ENCODE results near the gene L3MBTL4. TPM values are rescaled to one million over a fixed set of nuclear protein-coding genes. Genes with fewer than 3 reads are reported as not detected.
"Not testable (repeated sequence)": the region's sequence is repeated elsewhere in the genome, so short reads cannot be mapped to it uniquely, and the experiment has no call there.

The L3MBTL4 gene
- total RNA-seq, 1 experiment from 2014 or later = 2.1 TPM

DNA sequence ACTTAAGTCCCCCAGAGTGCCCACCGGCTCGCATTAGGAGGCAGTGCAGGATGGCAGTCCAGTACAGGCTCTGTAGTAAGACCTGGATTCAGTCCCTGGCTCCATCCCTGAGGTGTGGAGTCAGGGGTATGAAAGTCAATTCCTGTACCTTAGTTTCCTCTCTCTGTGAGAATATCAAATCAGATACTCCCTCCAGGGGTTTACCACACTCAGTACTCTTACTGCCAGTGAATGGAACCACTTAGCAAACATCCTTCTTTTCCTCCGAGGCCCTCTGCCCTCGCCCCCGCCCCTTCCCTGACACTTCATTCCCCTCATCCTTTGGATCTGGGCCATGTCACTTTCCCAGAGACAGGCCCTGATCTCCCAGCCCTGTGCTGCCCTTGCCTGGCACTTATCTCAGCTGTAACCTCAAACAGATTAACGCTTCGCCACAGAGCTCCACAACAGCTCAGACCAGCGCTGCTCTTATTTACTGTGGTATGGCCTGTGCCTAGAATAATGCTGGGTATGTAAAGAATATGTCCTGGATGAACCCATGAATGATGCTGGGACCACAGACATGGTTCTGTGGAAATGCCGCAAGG is 360.4 kb downstream of the L3MBTL4 start:
- Mint-ChIP-seq H3K27me3 (ENCODE audit: unreplicated experiment) (no peaks in the 10 kb centered on the region), H3K4me3 (ENCODE audit: low read depth, unreplicated experiment) (no peak overlapping the region), H3K4me1 (ENCODE audit: low read depth, unreplicated experiment) (no peaks in the 10 kb centered on the region), H3K27ac (ENCODE audit: unreplicated experiment) (no peak overlapping the region), H3K9me3 (ENCODE audit: low read depth, unreplicated experiment) (peaks cover 2% of the 10 kb centered on the region), H3K36me3 (ENCODE audit: insufficient read depth, unreplicated experiment) (no peaks in the 10 kb centered on the region)
- intact Hi-C loops (cut with micrococcal nuclease; ENCODE audit: unreplicated experiment) = no loop called here
- CTCF ChIA-PET = no interaction called here
- BruUV-seq (replicated peaks) = no TSS peak
- DNase-seq = no peak
- TF ChIP-seq, protein P1, sequence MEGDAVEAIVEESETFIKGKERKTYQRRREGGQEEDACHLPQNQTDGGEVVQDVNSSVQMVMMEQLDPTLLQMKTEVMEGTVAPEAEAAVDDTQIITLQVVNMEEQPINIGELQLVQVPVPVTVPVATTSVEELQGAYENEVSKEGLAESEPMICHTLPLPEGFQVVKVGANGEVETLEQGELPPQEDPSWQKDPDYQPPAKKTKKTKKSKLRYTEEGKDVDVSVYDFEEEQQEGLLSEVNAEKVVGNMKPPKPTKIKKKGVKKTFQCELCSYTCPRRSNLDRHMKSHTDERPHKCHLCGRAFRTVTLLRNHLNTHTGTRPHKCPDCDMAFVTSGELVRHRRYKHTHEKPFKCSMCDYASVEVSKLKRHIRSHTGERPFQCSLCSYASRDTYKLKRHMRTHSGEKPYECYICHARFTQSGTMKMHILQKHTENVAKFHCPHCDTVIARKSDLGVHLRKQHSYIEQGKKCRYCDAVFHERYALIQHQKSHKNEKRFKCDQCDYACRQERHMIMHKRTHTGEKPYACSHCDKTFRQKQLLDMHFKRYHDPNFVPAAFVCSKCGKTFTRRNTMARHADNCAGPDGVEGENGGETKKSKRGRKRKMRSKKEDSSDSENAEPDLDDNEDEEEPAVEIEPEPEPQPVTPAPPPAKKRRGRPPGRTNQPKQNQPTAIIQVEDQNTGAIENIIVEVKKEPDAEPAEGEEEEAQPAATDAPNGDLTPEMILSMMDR (IDR thresholded peaks at IDR 0.05; ENCODE audit: unreplicated experiment) = no peak

DNA sequence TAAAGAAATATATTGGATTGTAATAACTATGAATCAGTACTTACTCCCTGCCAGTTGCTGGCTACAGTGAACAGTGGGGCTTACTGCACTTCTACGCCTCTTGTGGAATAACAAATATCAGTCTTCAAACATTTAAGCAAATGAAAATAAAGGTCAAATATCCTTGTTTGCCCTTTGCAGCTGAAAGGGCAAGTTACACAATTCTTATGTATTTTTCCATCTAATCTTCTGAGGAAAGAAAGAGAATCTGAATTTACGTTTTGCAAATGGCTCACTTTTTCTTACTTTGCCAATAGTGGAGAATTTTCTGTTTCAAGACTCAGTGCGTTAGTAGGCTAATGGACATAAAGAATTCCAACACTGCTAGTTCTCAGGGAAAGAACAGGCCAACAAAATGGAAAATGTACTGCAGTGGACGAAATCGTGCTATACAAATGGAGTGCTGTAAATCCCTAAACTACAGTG is 362.2 kb downstream of the L3MBTL4 start:
- H3K4me3 Mint-ChIP-seq (ENCODE audit: low read depth, unreplicated experiment) = no peak overlapping the region
- CTCF ChIA-PET = no interaction called here
- H3K9me3 Mint-ChIP-seq (ENCODE audit: low read depth, unreplicated experiment) = peaks cover 2% of the 10 kb centered on the region
- DNase-seq = no peak
- H3K27me3 Mint-ChIP-seq (ENCODE audit: unreplicated experiment) = no peaks in the 10 kb centered on the region
- intact Hi-C loops (cut with micrococcal nuclease; ENCODE audit: unreplicated experiment) = no loop called here
- TF ChIP-seq, protein P1 (IDR thresholded peaks at IDR 0.05; ENCODE audit: unreplicated experiment) = no peak
- no peaks in the 10 kb centered on the region for H3K36me3 Mint-ChIP-seq (ENCODE audit: insufficient read depth, unreplicated experiment)
- H3K4me1 Mint-ChIP-seq (ENCODE audit: low read depth, unreplicated experiment) = no peaks in the 10 kb centered on the region
- BruUV-seq (replicated peaks) = no TSS peak
- no peak overlapping the region for H3K27ac Mint-ChIP-seq (ENCODE audit: unreplicated experiment)

DNA sequence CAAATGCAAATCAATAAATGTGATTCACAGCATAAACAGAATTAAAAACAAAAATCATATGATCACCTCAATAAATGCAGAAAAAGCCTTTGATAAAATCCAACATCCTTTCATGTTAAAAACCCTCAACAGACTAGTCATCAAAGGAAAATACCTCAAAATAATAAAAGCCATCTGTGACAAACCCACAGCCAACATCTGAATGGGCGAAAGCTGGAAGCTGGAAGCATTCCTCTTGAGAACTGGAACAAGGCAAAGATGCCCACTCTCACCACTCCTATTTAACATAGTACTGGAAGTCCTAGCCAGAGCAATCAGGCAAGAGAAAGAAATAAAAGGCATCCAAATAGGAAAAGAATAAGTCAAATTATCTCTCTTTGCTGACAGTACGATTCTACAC is 367.1 kb downstream of the L3MBTL4 start:
- H3K4me3 Mint-ChIP-seq (ENCODE audit: low read depth, unreplicated experiment); H3K27ac Mint-ChIP-seq (ENCODE audit: unreplicated experiment); intact Hi-C loops (cut with micrococcal nuclease; ENCODE audit: unreplicated experiment): not testable (repeated sequence)

DNA sequence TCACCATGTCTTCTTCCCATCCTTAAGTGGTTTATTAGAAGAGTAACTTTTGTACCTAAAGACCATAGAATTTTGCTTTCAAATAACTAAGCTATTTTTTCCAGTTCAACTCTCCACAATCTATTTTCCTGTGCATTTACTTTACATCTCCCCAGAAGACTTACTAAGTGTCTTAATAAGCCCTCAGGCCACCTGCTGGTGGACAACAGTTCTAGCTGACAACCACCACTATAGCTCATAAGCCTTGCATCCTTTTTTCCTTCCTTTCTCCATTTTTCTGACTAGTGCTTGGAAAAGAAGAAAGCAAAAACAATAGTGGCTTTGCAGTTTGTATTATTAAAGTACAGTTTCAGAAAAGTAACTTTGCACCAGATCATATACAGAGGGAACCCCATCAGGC is 369.9 kb downstream of the L3MBTL4 start:
- Mint-ChIP-seq H3K36me3 (ENCODE audit: insufficient read depth, unreplicated experiment) (no peaks in the 10 kb centered on the region), H3K27ac (ENCODE audit: unreplicated experiment) (no peak overlapping the region), H3K9me3 (ENCODE audit: low read depth, unreplicated experiment) (peaks cover 15% of the 10 kb centered on the region), H3K27me3 (ENCODE audit: unreplicated experiment) (no peaks in the 10 kb centered on the region), H3K4me1 (ENCODE audit: low read depth, unreplicated experiment) (no peaks in the 10 kb centered on the region), H3K4me3 (ENCODE audit: low read depth, unreplicated experiment) (no peak overlapping the region)
- no peak for DNase-seq
- no TSS peak for BruUV-seq (replicated peaks)
- intact Hi-C loops (cut with micrococcal nuclease; ENCODE audit: unreplicated experiment) = no loop called here
- TF ChIP-seq, protein P1 (IDR thresholded peaks at IDR 0.05; ENCODE audit: unreplicated experiment) = no peak
- CTCF ChIA-PET = no interaction called here

More for the DNA sequence above, 367.1 kb downstream of the L3MBTL4 start:
- H3K4me1 Mint-ChIP-seq (ENCODE audit: low read depth, unreplicated experiment); H3K9me3 Mint-ChIP-seq (ENCODE audit: low read depth, unreplicated experiment); BruUV-seq (replicated peaks); H3K27me3 Mint-ChIP-seq (ENCODE audit: unreplicated experiment); H3K36me3 Mint-ChIP-seq (ENCODE audit: insufficient read depth, unreplicated experiment); CTCF ChIA-PET; DNase-seq: not testable (repeated sequence)

DNA sequence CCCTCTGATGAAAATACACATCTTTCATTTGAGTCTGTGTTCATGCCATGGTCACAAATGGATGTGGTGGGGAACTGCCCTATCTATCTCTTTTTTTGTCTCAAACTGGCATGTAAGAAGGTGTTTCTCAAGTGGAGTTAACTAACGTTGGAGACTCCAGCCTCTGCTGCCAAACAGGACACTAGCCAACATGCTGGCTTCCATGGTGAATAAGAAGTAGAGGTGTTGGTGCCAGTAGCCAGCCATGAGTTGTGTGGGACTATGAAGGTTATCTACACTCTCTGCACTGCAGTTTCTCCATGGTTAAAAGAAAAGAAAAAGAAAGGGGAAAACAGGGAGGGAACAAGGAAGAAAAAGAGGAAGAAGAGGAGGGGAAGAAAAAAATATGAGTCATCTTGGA is 370.4 kb downstream of the L3MBTL4 start:
- no peak overlapping the region for H3K27ac Mint-ChIP-seq (ENCODE audit: unreplicated experiment)
- H3K4me1 Mint-ChIP-seq (ENCODE audit: low read depth, unreplicated experiment) = no peaks in the 10 kb centered on the region
- CTCF ChIA-PET = no interaction called here
- peaks cover 17% of the 10 kb centered on the region for H3K9me3 Mint-ChIP-seq (ENCODE audit: low read depth, unreplicated experiment)
- no peaks in the 10 kb centered on the region for H3K27me3 Mint-ChIP-seq (ENCODE audit: unreplicated experiment)
- no TSS peak for BruUV-seq (replicated peaks)
- H3K4me3 Mint-ChIP-seq (ENCODE audit: low read depth, unreplicated experiment) = no peak overlapping the region
- no peak for DNase-seq
- TF ChIP-seq, protein P1 (IDR thresholded peaks at IDR 0.05; ENCODE audit: unreplicated experiment) = no peak
- intact Hi-C loops (cut with micrococcal nuclease; ENCODE audit: unreplicated experiment) = no loop called here
- no peaks in the 10 kb centered on the region for H3K36me3 Mint-ChIP-seq (ENCODE audit: insufficient read depth, unreplicated experiment)

Measured in Calu3 (cell line).